Posterior cingulate gyrus (tissue), 11 donors: Measurements from ENCODE around the gene OR8B12.
A peak's percentile ranks its signal among the peaks of the same experiment; 100 is the strongest.
"Not testable (repeated sequence)": the region's sequence is repeated elsewhere in the genome, so short reads cannot be mapped to it uniquely, and the experiment has no call there.

Source experiments
- DNase-seq, 10 donors: peaks; one replicate each; pipeline versions ENCODE4 v3.0.0 to v3.0.0-alpha.2; 2020 to 2021; ENCODE audit warnings: mixed read lengths in 3 of 10
- intact Hi-C: fragments of 100-400 bp; cut with DNase I; formaldehyde crosslinking; loops from one replicate; pipeline ENCODE4 v1.15.1; 2023

OR8B12 gene

GRCh38 chr11:124534051-124534450 is 9.4 kb downstream of the OR8B12 start:
- intact Hi-C loops = no loop called here
- no peak for DNase-seq

GRCh38 chr11:124533626-124534025 is 9.8 kb downstream of the OR8B12 start:
- no peak for DNase-seq
- intact Hi-C loops = no loop called here

DNA sequence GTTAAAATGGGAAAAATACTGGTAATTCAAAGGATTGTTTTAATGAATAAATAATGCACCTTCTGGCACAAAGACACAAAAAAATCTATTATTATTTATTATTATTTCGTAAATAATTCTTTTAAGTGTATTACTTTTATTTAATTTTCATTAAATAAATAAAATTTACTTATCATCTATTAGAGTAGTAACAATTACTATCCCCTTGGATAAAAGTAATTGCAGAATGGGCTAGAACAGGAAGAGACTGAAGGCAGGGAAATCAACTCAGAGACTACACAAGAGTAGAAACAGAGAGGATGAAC is 23.0 kb downstream of the OR8B12 start:
- no peak for DNase-seq

GRCh38 chr11:124519850-124520549 is 23.5 kb downstream of the OR8B12 start:
- DNase-seq = no peak
- intact Hi-C loops = no loop called here

More for the DNA sequence above, 23.0 kb downstream of the OR8B12 start:
- intact Hi-C loops = no loop called here

GRCh38 chr11:124518989-124519451 is 24.4 kb downstream of the OR8B12 start:
- DNase-seq = no peak

GRCh38 chr11:124517314-124517713 is 26.1 kb downstream of the OR8B12 start:
- DNase-seq = peak in 1 of 10 donors; percentile 46
- intact Hi-C loops = no loop called here

More at GRCh38 chr11:124518989-124519451, 24.4 kb downstream of the OR8B12 start:
- intact Hi-C loops = no loop called here

DNA sequence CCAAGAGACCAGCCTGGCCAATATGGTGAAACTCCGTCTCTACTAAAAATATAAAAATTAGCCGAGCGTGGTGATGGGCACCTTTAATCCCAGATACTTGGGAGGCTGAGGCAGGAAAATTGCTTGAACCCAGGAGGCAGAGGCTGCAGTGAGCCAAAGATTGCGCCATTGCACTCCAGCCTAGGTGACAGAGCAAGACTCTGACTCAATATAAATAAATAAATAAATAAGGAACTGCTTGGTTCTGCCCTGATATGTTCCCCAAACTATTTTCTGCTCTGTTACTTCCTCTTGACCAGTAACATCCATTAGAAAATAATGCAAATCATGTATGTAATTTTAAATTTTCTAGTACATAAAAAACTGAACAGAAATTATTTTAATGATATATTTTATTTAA is 28.8 kb downstream of the OR8B12 start:
- intact Hi-C loops, DNase-seq: not testable (repeated sequence)

- intact Hi-C loops = no loop called here
- DNase-seq = no peak
These were observed 29.3 kb downstream of the OR8B12 start for GRCh38 chr11:124514131-124514530.

DNA sequence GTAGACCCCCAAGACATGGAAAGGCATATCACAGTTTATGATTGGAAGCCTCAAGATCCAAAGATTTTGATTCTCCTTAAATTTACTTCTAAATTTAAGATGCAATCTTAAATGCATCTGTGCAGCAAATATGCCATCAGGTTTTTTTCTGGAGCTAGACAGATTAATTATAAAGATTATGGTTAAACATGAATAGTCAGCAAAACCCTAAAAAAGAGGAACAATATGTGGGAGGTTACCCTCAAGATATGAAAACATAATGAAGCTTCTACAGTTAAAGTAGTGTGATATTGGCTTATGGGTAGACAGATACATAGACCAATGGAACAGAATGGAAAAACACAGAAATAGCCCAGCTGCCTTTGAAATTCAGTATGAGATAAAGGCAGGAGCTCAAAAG is 31.7 kb downstream of the OR8B12 start:
- intact Hi-C loops = no loop called here
- no peak for DNase-seq

DNA sequence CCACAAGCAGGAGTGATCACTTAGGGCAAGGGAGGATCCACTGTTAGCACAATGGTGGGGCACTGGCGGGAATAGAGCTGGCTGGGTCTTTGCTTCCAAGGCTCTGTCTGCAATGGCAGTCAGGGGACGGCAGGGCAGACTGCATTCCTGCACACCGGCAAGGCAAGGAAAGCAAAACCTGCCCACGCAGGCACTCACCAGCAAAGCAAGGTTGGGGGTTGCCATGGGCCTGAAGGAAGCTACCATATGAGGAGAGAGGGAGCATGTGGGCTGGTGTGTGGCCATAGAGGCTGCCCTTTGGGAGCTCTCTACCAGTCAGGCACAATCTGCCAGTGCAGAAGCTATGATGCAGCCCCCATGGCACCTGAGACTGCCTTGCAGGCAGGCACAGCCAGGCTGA is 33.2 kb downstream of the OR8B12 start:
- peak in 1 of 10 donors; percentile 67 for DNase-seq
- intact Hi-C loops = no loop called here

DNA sequence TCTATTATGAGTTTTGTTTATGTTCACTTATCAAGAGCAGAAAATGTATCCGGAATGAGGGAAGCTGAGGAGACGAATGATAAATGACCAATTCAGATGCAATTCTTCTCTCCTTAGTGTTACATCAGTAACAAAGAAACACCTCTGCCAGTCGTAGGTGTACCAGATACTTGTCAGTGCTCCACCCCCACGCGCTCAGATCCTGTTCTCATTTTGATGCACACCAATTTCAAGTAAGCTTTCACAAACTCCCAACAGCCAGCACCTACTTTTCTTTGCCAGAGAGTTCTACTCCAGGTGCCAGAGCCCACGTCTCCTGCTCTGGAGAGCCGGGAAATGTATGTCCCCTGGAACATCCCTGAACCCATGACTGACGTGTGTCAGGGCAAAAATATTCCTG is 43.7 kb downstream of the OR8B12 start:
- DNase-seq = peak in 8 of 10 donors; percentile 38 to 92 (median 58)
- intact Hi-C loops = no loop called here

GRCh38 chr11:124493016-124493655 is 50.3 kb downstream of the OR8B12 start:
- intact Hi-C loops = no loop called here
- no peak for DNase-seq
